Glutamatergic neuron (in vitro differentiated cells): ENCODE measurements around the gene GRSF1. TPM values are rescaled to one million over a fixed set of nuclear protein-coding genes. Genes with fewer than 3 reads are reported as not detected.

Experiments used
- DNase-seq: peaks from one replicate; pipeline ENCODE4 v3.0.0; 2022
- H3K27ac Mint-ChIP-seq: one replicate; pipeline ENCODE4 v1.8.0; 2020; ENCODE audit warnings: mild to moderate bottlenecking, mixed read lengths, inconsistent platforms; ENCODE audit not compliant: unreplicated experiment
- H3K27me3 Mint-ChIP-seq: one replicate; pipeline ENCODE4 v1.8.0; 2020; ENCODE audit warnings: mild to moderate bottlenecking, moderate library complexity, mixed read lengths, inconsistent platforms; ENCODE audit not compliant: unreplicated experiment
- H3K36me3 Mint-ChIP-seq: one replicate; pipeline ENCODE4 v1.8.0; 2020; ENCODE audit warnings: mild to moderate bottlenecking, mixed read lengths, inconsistent platforms; ENCODE audit not compliant: unreplicated experiment
- H3K4me1 Mint-ChIP-seq: one replicate; pipeline ENCODE4 v1.8.0; 2020; ENCODE audit warnings: mild to moderate bottlenecking, low read depth, mixed read lengths, inconsistent platforms; ENCODE audit not compliant: unreplicated experiment
- H3K4me3 Mint-ChIP-seq: one replicate; pipeline ENCODE4 v1.8.0; 2020; ENCODE audit warnings: mild to moderate bottlenecking, mixed read lengths, inconsistent platforms; ENCODE audit not compliant: unreplicated experiment
- H3K9me3 Mint-ChIP-seq: one replicate; pipeline ENCODE4 v1.8.0; 2020; ENCODE audit warnings: mild to moderate bottlenecking, moderate library complexity, mixed read lengths, inconsistent platforms; ENCODE audit not compliant: unreplicated experiment
- total RNA-seq: library from RNA; stranded (reverse); fragmentation: NEBNext Ultra II Directional; extraction: Animal tissue kit (Norgen Biotek cat#: 25700); gene quantifications from one replicate; pipeline ENCODE4 v1.2.1, GENCODE V29; 2021; ENCODE audit not compliant: unreplicated experiment
- TF ChIP-seq, protein P1 (sequence below): fragments of 200-600 bp; sonication (generic); IDR thresholded peaks from one replicate; pipeline ENCODE4 v1.5.0; 2021; ENCODE audit not compliant: partially characterized antibody, unreplicated experiment

The GRSF1 gene
- total RNA-seq, 1 donor from 2014 or later: 61.1 TPM

DNA sequence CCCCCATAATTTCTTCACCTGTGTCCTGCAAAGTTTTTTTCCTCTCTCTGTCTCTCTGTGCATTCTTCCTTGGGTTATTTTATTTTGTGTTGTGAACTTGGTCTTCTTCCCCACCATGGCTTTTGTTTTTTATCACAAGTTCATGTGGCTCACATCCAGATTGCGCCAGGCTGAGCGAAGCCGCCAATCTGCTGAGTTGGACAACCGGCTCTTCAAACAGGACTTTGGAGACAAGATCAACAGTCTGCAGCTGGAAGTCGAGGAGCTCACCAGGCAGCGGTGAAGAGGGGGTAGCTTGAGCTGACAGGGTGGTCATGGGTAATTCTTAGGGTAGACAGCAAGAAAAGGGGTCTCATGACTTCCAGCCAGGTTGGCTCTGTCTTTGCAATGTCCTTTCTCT lies 46.1 kb downstream of the GRSF1 start:
- Mint-ChIP-seq H3K36me3 (peaks cover 4% of the 10 kb centered on the region), H3K4me1 (no peaks in the 10 kb centered on the region), H3K9me3 (peaks cover under 1% of the 10 kb centered on the region), H3K27ac (no peak overlapping the region), H3K27me3 (peaks cover 3% of the 10 kb centered on the region), H3K4me3 (no peak overlapping the region)
- DNase-seq: no peak
- TF ChIP-seq, protein P1, sequence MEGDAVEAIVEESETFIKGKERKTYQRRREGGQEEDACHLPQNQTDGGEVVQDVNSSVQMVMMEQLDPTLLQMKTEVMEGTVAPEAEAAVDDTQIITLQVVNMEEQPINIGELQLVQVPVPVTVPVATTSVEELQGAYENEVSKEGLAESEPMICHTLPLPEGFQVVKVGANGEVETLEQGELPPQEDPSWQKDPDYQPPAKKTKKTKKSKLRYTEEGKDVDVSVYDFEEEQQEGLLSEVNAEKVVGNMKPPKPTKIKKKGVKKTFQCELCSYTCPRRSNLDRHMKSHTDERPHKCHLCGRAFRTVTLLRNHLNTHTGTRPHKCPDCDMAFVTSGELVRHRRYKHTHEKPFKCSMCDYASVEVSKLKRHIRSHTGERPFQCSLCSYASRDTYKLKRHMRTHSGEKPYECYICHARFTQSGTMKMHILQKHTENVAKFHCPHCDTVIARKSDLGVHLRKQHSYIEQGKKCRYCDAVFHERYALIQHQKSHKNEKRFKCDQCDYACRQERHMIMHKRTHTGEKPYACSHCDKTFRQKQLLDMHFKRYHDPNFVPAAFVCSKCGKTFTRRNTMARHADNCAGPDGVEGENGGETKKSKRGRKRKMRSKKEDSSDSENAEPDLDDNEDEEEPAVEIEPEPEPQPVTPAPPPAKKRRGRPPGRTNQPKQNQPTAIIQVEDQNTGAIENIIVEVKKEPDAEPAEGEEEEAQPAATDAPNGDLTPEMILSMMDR: no peak

DNA sequence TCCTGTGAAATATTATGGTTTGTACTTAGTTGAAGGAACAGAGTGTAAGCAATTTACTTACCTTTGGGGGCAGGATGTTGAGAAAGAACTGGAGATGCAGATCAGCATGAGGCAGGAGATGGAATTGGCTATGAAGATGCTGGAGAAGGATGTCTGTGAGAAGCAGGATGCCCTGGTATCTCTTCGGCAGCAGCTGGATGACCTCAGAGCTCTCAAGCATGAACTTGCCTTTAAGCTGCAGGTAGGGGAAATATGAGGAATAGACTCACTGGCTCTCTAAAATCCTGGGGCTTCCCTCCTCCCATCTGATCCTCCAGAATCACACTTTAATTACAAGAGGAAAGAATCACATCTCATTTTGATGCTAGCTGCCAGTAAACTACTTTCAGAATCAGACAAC lies 51.0 kb downstream of the GRSF1 start:
- peaks cover 1% of the 10 kb centered on the region for H3K36me3 Mint-ChIP-seq
- H3K27ac Mint-ChIP-seq: no peak overlapping the region
- H3K9me3 Mint-ChIP-seq: peaks cover 1% of the 10 kb centered on the region
- H3K27me3 Mint-ChIP-seq: peaks cover 3% of the 10 kb centered on the region
- TF ChIP-seq, protein P1: no peak
- H3K4me1 Mint-ChIP-seq: no peaks in the 10 kb centered on the region
- DNase-seq: no peak
- no peak overlapping the region for H3K4me3 Mint-ChIP-seq

DNA sequence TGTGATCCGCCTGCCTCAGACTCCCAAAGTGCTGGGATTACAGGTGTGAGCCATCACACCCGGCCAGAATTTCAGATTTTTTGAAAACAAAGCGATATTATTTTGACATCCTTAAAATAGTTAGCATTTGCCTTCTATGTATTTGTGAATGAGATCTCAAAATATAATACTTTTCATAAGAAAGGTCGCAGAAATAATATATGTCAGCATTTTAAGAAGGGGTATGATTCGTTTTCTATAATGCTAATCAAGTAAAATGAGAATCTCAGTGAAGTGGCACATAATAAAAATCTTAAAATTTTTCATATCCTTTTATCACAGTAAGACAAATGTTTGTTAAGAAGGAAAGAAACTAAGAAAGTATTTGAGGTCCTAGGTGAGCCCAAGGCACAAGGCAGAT lies 52.2 kb downstream of the GRSF1 start:
- no peak for DNase-seq
- no peaks in the 10 kb centered on the region for H3K27me3 Mint-ChIP-seq
- TF ChIP-seq, protein P1: no peak
- H3K4me3 Mint-ChIP-seq: no peak overlapping the region
- H3K36me3 Mint-ChIP-seq: no peaks in the 10 kb centered on the region
- no peak overlapping the region for H3K27ac Mint-ChIP-seq
- H3K4me1 Mint-ChIP-seq: no peaks in the 10 kb centered on the region
- H3K9me3 Mint-ChIP-seq: peaks cover 1% of the 10 kb centered on the region

DNA sequence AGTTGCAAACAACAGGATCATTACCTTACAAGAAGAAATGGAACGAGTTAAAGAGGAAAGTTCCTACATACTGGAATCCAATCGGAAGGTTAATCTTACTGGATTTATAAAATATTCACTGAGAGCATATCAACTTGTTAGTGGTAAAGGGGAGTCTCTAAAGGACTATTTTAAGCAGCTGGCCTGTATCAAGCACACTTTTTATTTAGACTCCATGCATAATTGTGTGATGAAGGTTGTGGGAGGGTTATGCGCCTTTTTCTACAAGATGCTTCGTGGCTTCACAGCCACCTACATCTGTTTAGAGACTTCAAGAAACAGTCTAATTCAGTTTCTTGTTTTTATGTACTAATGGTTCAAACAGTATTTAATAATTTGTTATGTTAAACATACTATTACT lies 56.6 kb downstream of the GRSF1 start:
- H3K27me3 Mint-ChIP-seq: no peaks in the 10 kb centered on the region
- TF ChIP-seq, protein P1: no peak
- H3K9me3 Mint-ChIP-seq: no peaks in the 10 kb centered on the region
- H3K36me3 Mint-ChIP-seq: no peaks in the 10 kb centered on the region
- no peak overlapping the region for H3K27ac Mint-ChIP-seq
- DNase-seq: no peak
- H3K4me1 Mint-ChIP-seq: no peaks in the 10 kb centered on the region
- H3K4me3 Mint-ChIP-seq: no peak overlapping the region

DNA sequence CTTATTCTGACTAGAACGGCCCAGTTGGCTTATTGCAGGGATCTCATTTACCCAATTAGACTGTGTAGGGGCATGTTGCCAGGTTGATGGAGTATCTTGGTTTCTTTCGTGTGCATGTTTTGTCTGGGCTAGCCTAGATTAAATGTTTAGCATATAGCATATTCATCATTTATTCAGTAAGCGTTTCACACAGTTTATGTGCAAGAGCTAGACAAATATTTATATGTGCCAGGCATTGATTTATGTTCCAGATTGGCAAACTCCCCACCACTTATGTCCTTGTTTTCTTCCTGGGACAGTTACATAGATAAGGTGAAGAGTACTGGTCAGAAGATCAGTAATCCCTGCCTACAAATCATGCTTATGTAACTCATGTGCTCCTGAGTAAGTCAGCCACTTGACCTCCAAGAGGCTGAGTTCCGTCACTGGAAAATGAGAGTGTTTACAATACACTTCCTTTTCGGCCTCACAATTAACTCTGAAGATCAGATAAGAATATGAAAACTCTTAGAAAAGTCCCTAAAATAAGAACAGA lies 60.7 kb downstream of the GRSF1 start:
- no peaks in the 10 kb centered on the region for H3K4me1 Mint-ChIP-seq
- no peak overlapping the region for H3K27ac Mint-ChIP-seq
- H3K27me3 Mint-ChIP-seq: no peaks in the 10 kb centered on the region
- no peak overlapping the region for H3K4me3 Mint-ChIP-seq
- TF ChIP-seq, protein P1: no peak
- no peak for DNase-seq
- H3K36me3 Mint-ChIP-seq: no peaks in the 10 kb centered on the region
- H3K9me3 Mint-ChIP-seq: no peaks in the 10 kb centered on the region
